K562 (cell line): ENCODE results near the gene NAA15. TPM values are rescaled to one million over a fixed set of nuclear protein-coding genes. Genes with fewer than 3 reads are reported as not detected.
A peak's percentile ranks its signal among the peaks of the same experiment; 100 is the strongest.

Source experiments
- FOSL1 ChIP-seq: fragments of 200-800 bp; sonication (Bioruptor generic); conservative IDR thresholded peaks from 2 replicates; pipeline ENCODE4 v1.6.1; 2016; ENCODE audit warnings: missing genetic modification characterization, missing compliant biosample characterization
- FOXK1 ChIP-seq: sonication (generic); formaldehyde crosslinking; IDR thresholded peaks from 2 replicates; pipeline ENCODE4 v1.8.0; 2022; ENCODE audit warnings: missing genetic modification reagents, mild to moderate bottlenecking, borderline replicate concordance
- HNRNPLL ChIP-seq: fragments of 200-400 bp; formaldehyde crosslinking; IDR thresholded peaks from 2 replicates; pipeline ENCODE4 v1.6.1; 2017; ENCODE audit warnings: low read length, low read depth, mild to moderate bottlenecking; ENCODE audit not compliant: poor library complexity, severe bottlenecking
- KDM1A ChIP-seq, 2 experiments: fragments of 450-650 bp; IDR thresholded peaks; 2 replicates each; pipeline ENCODE4 v1.6.1; 2016; ENCODE audit warnings: mild to moderate bottlenecking in 2 of 2
- MIER1 ChIP-seq: fragments of 450-650 bp; IDR thresholded peaks from 2 replicates; pipeline ENCODE4 v1.6.1; 2016; ENCODE audit warnings: antibody characterized with exemption, mild to moderate bottlenecking, low read depth
- MTA2 ChIP-seq: fragments of 450-650 bp; IDR thresholded peaks from 2 replicates; pipeline ENCODE4 v1.6.1; 2016; ENCODE audit warnings: low read depth
- NUFIP1 ChIP-seq: fragments of 450-650 bp; IDR thresholded peaks from 2 replicates; pipeline ENCODE4 v1.6.1; 2018; ENCODE audit not compliant: partially characterized antibody
- PRPF4 ChIP-seq: fragments of 200-400 bp; formaldehyde crosslinking; IDR thresholded peaks from one replicate; pipeline ENCODE4 v1.6.1; 2017; ENCODE audit warnings: low read length, low read depth, mild to moderate bottlenecking; ENCODE audit not compliant: insufficient read depth, poor library complexity, severe bottlenecking
- PTRF ChIP-seq: fragments of 450-650 bp; IDR thresholded peaks from 2 replicates; pipeline ENCODE4 v1.6.1; 2016; ENCODE audit warnings: mild to moderate bottlenecking, missing genetic modification characterization, missing compliant biosample characterization
- STAT5A ChIP-seq: IDR thresholded peaks from 2 replicates; pipeline ENCODE4 v1.6.1; 2012; ENCODE audit warnings: low read length, inconsistent platforms, borderline replicate concordance
- TRIM28 ChIP-seq: fragments of 450-650 bp; IDR thresholded peaks from 2 replicates; pipeline ENCODE4 v1.6.1; 2017
- ZNF75A ChIP-seq: fragments of 450-650 bp; formaldehyde crosslinking; IDR thresholded peaks from 2 replicates; pipeline ENCODE4 v1.4.0; 2020; ENCODE audit warnings: mild to moderate bottlenecking
- polyA plus RNA-seq, 8 experiments: library from polyadenylated mRNA; depleted of rRNA in 4 of 8; stranded (reverse) in 5 of 8; unstranded in 3 of 8; fragments of >200 nt; fragmentation: Nextera tagmentation in 2 of 8; fragmentation: Illumina TruSeq in 1 of 8; extraction: Ambion mirVana in 2 of 8; extraction: Trizol in 1 of 8; gene quantifications; 2 replicates each; pipeline versions ENCODE4 v1.2.1 to v1.2.3, GENCODE V29; 2011 to 2014; ENCODE audit warnings: inconsistent platforms in 1 of 8, missing spikeins in 1 of 8
- total RNA-seq, 7 experiments: library from RNA; depleted of rRNA in 6 of 7; stranded (reverse); fragments of >200 nt in 6 of 7; fragmentation: Illumina TruSeq in 2 of 7; extraction: Trizol in 2 of 7; gene quantifications; 2 replicates each; pipeline versions ENCODE4 v1.2.1 to v1.2.3, GENCODE V29; 2011 to 2021; ENCODE audit warnings: low replicate concordance in 1 of 7
- TF ChIP-seq, protein P1 (sequence below): sonication (generic); formaldehyde crosslinking; IDR thresholded peaks from 2 replicates; pipeline ENCODE4 v1.8.0; 2023; ENCODE audit warnings: mild to moderate bottlenecking, missing genetic modification reagents
- TF ChIP-seq, protein P2 (sequence below): sonication (generic); formaldehyde crosslinking; IDR thresholded peaks from 2 replicates; pipeline ENCODE4 v1.8.1; 2023; ENCODE audit warnings: mild to moderate bottlenecking, missing genetic modification reagents, moderate library complexity
- TF ChIP-seq, protein P3 (sequence below): fragments of 450-650 bp; IDR thresholded peaks from 2 replicates; pipeline ENCODE4 v1.6.1; 2017; ENCODE audit warnings: antibody characterized with exemption, mild to moderate bottlenecking
- TF ChIP-seq, protein P4 (sequence below): sonication (generic); formaldehyde crosslinking; IDR thresholded peaks from 2 replicates; pipeline ENCODE4 v1.8.0; 2022; ENCODE audit warnings: missing genetic modification reagents, mild to moderate bottlenecking, borderline replicate concordance

The NAA15 gene
- total and polyA plus RNA-seq, 9 of the 15 experiments (the other 6 are each of a cell fraction or from before 2014, with no cell fraction given): 37.8 to 117 (median 63.2) TPM

DNA sequence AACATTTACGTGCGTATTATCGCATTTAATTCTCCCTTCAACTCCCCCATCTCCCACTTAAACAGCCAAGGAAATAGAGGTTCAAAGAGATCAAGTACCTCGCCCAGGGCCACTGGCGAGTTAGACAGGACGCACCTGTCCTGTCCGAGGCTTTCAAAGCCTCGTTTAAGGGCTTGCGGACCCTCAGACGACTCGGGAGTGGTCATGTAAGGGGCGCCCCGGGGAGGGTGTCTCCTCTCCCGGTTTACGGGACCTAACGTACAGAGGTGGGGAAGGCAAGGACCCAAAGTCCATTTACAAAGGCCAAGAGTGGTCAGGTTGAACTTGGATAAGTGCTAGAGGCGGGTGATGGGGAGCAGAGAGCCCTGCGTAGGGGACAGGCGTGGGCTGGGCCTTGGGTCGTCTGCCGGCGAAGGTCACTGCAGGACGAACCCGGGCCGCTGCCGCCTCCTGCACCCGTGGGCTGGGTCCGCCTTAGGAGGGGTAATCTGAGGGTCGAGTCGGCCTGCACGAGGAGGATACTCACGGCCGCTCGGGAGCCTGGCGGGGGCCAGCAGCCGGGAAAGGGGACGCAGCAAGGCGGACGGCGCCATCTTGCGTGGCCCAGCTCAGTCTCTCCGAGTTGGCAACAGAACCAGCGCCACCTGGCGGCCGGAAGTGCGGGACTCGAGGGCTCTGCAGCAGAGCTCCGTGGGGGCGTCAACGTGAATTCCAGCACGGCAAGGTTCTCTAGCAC, 5.9 kb upstream of the NAA15 start (continued):
- TF ChIP-seq TRIM28 (no peak), KDM1A (IDR thresholded peaks at IDR 0.05) (no peak), PRPF4 (no peak), PTRF (tag) (no peak), FOXK1 (CRISPR knock-in tag) (0 out of 2 replicates have a peak, but pooled peaks have one; percentile 20), MIER1 (no peak), STAT5A (no peak; the same call in 1 of the 2 replicates), NUFIP1 (no peak), ZNF75A (CRISPR knock-in tag) (no peak), FOSL1 (no peak), HNRNPLL (no peak), MTA2 (no peak)
- TF ChIP-seq, protein P1, sequence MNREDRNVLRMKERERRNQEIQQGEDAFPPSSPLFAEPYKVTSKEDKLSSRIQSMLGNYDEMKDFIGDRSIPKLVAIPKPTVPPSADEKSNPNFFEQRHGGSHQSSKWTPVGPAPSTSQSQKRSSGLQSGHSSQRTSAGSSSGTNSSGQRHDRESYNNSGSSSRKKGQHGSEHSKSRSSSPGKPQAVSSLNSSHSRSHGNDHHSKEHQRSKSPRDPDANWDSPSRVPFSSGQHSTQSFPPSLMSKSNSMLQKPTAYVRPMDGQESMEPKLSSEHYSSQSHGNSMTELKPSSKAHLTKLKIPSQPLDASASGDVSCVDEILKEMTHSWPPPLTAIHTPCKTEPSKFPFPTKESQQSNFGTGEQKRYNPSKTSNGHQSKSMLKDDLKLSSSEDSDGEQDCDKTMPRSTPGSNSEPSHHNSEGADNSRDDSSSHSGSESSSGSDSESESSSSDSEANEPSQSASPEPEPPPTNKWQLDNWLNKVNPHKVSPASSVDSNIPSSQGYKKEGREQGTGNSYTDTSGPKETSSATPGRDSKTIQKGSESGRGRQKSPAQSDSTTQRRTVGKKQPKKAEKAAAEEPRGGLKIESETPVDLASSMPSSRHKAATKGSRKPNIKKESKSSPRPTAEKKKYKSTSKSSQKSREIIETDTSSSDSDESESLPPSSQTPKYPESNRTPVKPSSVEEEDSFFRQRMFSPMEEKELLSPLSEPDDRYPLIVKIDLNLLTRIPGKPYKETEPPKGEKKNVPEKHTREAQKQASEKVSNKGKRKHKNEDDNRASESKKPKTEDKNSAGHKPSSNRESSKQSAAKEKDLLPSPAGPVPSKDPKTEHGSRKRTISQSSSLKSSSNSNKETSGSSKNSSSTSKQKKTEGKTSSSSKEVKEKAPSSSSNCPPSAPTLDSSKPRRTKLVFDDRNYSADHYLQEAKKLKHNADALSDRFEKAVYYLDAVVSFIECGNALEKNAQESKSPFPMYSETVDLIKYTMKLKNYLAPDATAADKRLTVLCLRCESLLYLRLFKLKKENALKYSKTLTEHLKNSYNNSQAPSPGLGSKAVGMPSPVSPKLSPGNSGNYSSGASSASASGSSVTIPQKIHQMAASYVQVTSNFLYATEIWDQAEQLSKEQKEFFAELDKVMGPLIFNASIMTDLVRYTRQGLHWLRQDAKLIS: peak; percentile 85
- TF ChIP-seq, protein P2, sequence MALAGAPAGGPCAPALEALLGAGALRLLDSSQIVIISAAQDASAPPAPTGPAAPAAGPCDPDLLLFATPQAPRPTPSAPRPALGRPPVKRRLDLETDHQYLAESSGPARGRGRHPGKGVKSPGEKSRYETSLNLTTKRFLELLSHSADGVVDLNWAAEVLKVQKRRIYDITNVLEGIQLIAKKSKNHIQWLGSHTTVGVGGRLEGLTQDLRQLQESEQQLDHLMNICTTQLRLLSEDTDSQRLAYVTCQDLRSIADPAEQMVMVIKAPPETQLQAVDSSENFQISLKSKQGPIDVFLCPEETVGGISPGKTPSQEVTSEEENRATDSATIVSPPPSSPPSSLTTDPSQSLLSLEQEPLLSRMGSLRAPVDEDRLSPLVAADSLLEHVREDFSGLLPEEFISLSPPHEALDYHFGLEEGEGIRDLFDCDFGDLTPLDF (CRISPR knock-in tag): no peak; the same call in 1 of the 2 replicates
- TF ChIP-seq, protein P3, sequence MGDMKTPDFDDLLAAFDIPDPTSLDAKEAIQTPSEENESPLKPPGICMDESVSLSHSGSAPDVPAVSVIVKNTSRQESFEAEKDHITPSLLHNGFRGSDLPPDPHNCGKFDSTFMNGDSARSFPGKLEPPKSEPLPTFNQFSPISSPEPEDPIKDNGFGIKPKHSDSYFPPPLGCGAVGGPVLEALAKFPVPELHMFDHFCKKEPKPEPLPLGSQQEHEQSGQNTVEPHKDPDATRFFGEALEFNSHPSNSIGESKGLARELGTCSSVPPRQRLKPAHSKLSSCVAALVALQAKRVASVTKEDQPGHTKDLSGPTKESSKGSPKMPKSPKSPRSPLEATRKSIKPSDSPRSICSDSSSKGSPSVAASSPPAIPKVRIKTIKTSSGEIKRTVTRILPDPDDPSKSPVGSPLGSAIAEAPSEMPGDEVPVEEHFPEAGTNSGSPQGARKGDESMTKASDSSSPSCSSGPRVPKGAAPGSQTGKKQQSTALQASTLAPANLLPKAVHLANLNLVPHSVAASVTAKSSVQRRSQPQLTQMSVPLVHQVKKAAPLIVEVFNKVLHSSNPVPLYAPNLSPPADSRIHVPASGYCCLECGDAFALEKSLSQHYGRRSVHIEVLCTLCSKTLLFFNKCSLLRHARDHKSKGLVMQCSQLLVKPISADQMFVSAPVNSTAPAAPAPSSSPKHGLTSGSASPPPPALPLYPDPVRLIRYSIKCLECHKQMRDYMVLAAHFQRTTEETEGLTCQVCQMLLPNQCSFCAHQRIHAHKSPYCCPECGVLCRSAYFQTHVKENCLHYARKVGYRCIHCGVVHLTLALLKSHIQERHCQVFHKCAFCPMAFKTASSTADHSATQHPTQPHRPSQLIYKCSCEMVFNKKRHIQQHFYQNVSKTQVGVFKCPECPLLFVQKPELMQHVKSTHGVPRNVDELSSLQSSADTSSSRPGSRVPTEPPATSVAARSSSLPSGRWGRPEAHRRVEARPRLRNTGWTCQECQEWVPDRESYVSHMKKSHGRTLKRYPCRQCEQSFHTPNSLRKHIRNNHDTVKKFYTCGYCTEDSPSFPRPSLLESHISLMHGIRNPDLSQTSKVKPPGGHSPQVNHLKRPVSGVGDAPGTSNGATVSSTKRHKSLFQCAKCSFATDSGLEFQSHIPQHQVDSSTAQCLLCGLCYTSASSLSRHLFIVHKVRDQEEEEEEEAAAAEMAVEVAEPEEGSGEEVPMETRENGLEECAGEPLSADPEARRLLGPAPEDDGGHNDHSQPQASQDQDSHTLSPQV: peak; percentile 76
- TF ChIP-seq, protein P4, sequence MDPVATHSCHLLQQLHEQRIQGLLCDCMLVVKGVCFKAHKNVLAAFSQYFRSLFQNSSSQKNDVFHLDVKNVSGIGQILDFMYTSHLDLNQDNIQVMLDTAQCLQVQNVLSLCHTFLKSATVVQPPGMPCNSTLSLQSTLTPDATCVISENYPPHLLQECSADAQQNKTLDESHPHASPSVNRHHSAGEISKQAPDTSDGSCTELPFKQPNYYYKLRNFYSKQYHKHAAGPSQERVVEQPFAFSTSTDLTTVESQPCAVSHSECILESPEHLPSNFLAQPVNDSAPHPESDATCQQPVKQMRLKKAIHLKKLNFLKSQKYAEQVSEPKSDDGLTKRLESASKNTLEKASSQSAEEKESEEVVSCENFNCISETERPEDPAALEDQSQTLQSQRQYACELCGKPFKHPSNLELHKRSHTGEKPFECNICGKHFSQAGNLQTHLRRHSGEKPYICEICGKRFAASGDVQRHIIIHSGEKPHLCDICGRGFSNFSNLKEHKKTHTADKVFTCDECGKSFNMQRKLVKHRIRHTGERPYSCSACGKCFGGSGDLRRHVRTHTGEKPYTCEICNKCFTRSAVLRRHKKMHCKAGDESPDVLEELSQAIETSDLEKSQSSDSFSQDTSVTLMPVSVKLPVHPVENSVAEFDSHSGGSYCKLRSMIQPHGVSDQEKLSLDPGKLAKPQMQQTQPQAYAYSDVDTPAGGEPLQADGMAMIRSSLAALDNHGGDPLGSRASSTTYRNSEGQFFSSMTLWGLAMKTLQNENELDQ (CRISPR knock-in tag): no peak
